HG03039 (cell line): ENCODE measurements around the gene ZFP36L2.

ENCODE experiments used
- ATAC-seq: cut with Tn5 transposase; IDR thresholded peaks from one replicate; pipeline ENCODE4 v1.9.1; 2021; ENCODE audit warnings: mild to moderate bottlenecking, moderate library complexity; ENCODE audit not compliant: unreplicated experiment

The ZFP36L2 gene

GRCh38 chr2:43210467-43211303 lies 15.7 kb downstream of the ZFP36L2 start:
- no peak for ATAC-seq

GRCh38 chr2:43210125-43210466 lies 16.3 kb downstream of the ZFP36L2 start:
- no peak for ATAC-seq

DNA sequence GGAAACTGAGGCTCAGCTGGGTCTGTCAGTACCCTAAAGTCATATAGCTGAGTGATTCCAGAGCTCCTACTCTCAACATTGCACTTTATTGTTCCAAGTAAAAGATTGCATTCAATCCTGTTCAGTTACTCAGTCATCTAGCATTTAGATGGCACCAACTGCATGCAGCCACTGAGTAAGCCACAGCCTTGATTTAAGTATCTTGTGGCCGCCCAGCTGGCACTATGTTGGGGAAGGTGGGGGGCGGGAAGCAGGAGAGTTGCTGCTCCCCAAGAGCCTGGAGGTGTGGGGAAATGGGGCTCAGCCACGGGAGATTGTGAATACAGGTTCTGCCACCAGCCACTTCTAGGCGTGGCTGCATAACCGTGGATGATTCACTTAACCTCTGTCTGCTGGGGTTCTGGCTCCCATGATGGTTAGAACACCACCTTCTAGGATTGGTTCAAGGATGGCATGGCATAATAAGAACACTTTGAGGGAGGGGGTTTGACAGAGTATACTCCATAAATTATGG lies 17.1 kb downstream of the ZFP36L2 start:
- ATAC-seq, result no peak

DNA sequence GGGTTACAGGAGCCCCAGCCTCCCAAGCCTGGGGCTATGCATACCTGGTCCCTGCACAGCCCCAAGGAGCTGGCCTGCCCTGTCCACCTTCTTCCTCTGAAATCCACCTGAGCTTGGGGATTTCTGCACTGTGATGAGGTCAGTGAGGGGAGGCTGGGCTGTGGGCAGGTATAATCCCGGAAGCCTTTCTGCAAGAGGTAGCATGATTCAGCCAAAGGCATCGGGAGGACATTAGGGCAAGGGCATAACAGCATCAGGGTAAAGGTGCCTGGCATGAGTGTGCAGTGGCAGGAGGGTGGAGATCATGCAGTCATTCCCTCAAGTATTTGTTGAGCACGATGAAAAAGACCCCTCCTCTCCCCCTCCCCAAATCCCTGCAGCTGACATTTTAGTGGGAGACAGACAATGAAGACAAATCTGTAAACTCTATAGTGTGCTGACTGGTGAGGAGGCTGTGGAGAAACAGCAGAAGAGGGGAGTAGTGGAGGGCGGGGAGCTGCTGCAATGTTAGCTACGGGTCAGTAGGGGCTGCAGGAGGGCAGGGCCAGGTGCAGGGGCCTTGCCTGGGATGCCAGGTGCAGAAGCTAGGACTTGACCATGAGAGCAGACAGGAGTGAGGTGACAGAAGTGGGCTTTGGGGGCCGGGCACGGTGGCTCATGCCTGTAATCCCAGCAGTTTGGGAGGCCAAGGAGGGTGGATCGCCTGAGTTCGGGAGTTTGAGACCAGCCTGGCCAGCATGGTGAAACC lies 18.7 kb downstream of the ZFP36L2 start:
- no peak for ATAC-seq

GRCh38 chr2:43206602-43207001 lies 19.8 kb downstream of the ZFP36L2 start:
- ATAC-seq, result no peak

DNA sequence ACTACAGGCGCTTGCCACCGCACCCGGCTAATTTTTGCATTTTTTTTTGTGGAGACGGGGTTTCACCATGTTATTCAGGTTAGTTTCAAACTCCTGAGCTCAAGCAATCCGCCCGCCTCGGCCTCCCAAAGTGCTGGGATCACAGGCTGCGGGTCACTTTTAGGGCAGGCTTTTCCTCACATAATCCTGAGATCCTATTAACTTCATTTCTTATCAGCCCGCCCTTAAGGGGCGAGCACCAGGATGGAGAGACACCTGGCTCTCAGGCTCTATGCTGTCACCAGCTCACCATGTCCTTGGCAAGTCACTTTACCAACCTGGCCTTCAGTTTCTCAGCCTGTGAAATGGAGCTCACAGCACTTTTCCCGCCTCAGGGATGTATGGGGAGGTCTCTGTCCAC lies 23.0 kb downstream of the ZFP36L2 start:
- ATAC-seq, result no peak

GRCh38 chr2:43202289-43202688 lies 24.1 kb downstream of the ZFP36L2 start:
- ATAC-seq, result no peak

GRCh38 chr2:43201497-43201896 lies 24.9 kb downstream of the ZFP36L2 start:
- ATAC-seq, result no peak

DNA sequence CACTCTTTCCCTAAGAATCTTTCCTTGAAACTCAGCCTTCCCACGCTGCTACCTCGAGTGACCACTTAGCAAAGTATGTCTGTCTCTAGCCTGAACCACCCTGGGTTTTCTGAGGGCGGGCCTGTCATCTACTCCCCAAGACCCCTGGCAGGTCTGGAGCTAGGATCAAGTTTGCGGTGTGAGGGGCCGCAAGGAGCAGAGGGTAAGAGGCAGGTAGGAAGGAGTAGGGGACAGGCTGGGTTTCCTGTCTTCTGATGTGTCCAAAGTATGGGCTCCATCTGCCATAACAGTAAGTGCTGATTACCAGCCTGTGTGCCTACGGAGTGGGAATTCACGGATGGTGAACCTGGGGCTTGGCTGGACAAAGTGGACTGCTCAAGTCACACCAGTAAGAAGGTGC lies 25.4 kb downstream of the ZFP36L2 start:
- ATAC-seq, result no peak

DNA sequence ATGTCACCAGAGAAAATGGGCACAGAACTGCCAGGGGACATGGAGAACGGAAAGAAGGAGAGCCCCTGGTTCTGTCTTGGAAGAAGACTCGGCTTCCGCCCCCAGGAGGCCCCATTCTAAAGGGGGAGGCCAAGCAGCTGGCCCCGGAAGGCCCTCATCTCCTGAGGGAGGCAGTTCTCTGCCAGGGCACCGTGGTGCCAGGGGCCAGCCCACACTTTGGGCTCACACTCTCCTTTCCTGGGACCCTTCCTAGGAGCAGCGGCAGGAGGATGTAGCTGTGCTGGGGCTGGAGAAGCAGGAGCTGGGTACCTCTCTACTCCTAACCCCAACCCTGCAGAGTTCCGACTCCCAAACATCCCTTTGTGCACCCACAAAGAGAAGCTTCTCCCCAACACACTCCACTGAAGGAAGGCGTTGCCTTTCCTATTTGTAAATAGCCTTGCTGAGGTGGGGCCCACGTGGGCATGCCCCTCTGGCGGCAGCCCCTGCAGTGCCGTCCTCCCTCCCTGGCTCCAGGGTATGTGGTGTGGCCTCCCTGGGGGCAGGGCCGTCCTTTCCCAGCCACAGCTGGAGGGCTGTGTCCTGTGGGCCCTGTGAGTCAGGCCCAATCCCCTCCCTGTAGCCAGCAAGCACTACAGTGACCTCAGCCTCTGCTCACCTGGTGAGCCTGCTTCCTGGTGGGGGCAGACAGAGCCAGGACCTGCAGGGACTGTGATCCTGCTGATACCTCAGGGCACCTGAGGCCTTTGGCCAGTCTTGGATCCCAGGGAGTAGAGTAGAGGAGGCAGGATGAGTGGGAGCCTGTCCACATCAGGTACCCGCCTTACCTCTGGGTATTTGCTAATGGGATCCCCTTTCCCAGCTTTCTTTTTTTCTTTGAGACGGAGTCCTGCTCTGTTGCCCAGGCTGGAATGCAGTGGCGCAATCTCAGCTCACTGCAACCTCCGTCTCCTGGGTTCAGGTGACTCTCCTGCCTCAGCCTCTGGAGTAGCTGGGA lies 26.6 kb downstream of the ZFP36L2 start:
- no peak for ATAC-seq

GRCh38 chr2:43198263-43198662 lies 28.1 kb downstream of the ZFP36L2 start:
- no peak for ATAC-seq

- no peak for ATAC-seq
Observed at GRCh38 chr2:43197588-43197896, 28.9 kb downstream of the ZFP36L2 start.

GRCh38 chr2:43196768-43197587 lies 29.4 kb downstream of the ZFP36L2 start:
- no peak for ATAC-seq

DNA sequence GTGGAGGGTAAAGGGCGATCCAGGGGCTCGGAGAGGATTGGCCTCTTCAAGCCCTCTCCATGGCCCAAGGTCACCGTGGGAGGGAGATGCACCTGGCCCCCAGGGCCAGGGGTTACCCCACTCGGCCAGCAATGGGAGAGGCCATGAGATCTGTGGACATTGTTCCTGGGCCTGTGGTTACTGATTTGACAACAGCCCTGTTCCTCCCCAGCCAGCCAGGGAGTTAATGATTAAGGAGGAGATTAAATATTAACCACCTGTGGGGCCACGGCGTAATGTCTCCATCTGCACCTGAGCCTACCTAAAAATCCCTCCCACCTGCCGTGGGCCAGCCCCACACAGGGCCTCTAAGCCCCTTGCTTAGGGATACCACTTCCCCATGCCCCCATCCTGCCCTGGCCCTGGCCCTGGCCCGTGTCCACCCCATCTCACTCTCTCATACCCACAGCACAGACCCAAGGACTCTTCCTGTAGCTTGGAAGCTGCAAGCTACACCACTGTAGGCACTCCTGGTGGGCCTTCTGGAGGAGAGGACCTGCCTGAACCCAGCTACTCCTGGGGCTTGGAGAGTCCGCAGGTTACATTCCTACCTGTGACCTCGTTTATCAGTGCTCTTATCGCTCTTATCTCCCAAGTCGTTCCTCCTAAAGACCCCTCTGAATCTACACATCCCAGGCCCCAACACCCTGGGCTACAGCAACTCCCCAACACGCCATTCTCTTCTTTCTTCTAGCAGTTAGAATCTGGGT lies 32.1 kb downstream of the ZFP36L2 start:
- no peak for ATAC-seq

- ATAC-seq, result no peak
Observed at GRCh38 chr2:43193652-43194120, 32.7 kb downstream of the ZFP36L2 start.

- no peak for ATAC-seq
Observed at GRCh38 chr2:43192744-43193651, 33.4 kb downstream of the ZFP36L2 start.

GRCh38 chr2:43191947-43192516 lies 34.4 kb downstream of the ZFP36L2 start:
- no peak for ATAC-seq
